Measurements from ENCODE around the gene ANK2.
"Not testable (repeated sequence)": the region's sequence is repeated elsewhere in the genome, so short reads cannot be mapped to it uniquely, and the experiment has no call there.

ANK2 gene

GRCh38 chr4:113154281-113154680 is 104.8 kb downstream of the ANK2 start:
- no peak for DNase-seq

- no peak for DNase-seq
Measured at GRCh38 chr4:113157086-113157857, 107.8 kb downstream of the ANK2 start.

GRCh38 chr4:113159942-113160545 is 110.6 kb downstream of the ANK2 start:
- DNase-seq = no peak

GRCh38 chr4:113160548-113160947 is 111.1 kb downstream of the ANK2 start:
- DNase-seq = no peak

GRCh38 chr4:113162089-113162488 is 112.6 kb downstream of the ANK2 start:
- no peak for DNase-seq

GRCh38 chr4:113169368-113169767 is 119.9 kb downstream of the ANK2 start:
- no peak for DNase-seq

GRCh38 chr4:113170115-113170804 is 120.8 kb downstream of the ANK2 start:
- DNase-seq = no peak

- no peak for DNase-seq
Measured at GRCh38 chr4:113170805-113171468, 121.5 kb downstream of the ANK2 start.

- no peak for DNase-seq
Measured at GRCh38 chr4:113173126-113173792, 123.8 kb downstream of the ANK2 start.

GRCh38 chr4:113173793-113174264 is 124.4 kb downstream of the ANK2 start:
- no peak for DNase-seq

GRCh38 chr4:113179091-113179490 is 129.6 kb downstream of the ANK2 start:
- no peak for DNase-seq

- DNase-seq = no peak
Measured at GRCh38 chr4:113179996-113180395, 130.5 kb downstream of the ANK2 start.

GRCh38 chr4:113181289-113182007 is 132.0 kb downstream of the ANK2 start:
- DNase-seq = no peak

- DNase-seq = no peak
Measured at GRCh38 chr4:113183032-113183605, 133.7 kb downstream of the ANK2 start.

GRCh38 chr4:113186220-113186619 is 136.8 kb downstream of the ANK2 start:
- DNase-seq = not testable (repeated sequence)

- DNase-seq = no peak
Measured at GRCh38 chr4:113186913-113187312, 137.5 kb downstream of the ANK2 start.

- no peak for DNase-seq
Measured at GRCh38 chr4:113187358-113187757, 137.9 kb downstream of the ANK2 start.

- no peak for DNase-seq
Measured at GRCh38 chr4:113189546-113189945, 140.1 kb downstream of the ANK2 start.

- no peak for DNase-seq
Measured at GRCh38 chr4:113209153-113209552, 159.7 kb downstream of the ANK2 start.

GRCh38 chr4:113209652-113210320 is 160.3 kb downstream of the ANK2 start:
- DNase-seq = no peak

GRCh38 chr4:113212613-113213012 is 163.2 kb downstream of the ANK2 start:
- no peak for DNase-seq

All from right hindlimb (tissue), 1 donor.